HEK293 (cell line): ENCODE data around the gene DES.

Source experiments
- KLF16 ChIP-seq: fragments of 450-650 bp; formaldehyde crosslinking; IDR thresholded peaks from 2 replicates; pipeline ENCODE4 v1.5.1; 2017; ENCODE audit warnings: missing biosample characterization, missing genetic modification characterization
- MEIS1 ChIP-seq: sonication (generic); formaldehyde crosslinking; IDR thresholded peaks from 2 replicates; pipeline ENCODE4 v1.8.1; 2022; ENCODE audit warnings: missing genetic modification reagents, mild to moderate bottlenecking, borderline replicate concordance
- ZEB2 ChIP-seq: fragments of 450-650 bp; formaldehyde crosslinking; IDR thresholded peaks from 2 replicates; pipeline ENCODE4 v1.5.1; 2016; ENCODE audit warnings: missing biosample characterization, missing genetic modification characterization
- ZFP3 ChIP-seq: fragments of 450-650 bp; formaldehyde crosslinking; IDR thresholded peaks from 2 replicates; pipeline ENCODE4 v1.5.1; 2016; ENCODE audit warnings: low read depth, missing biosample characterization, missing genetic modification characterization
- ZNF138 ChIP-seq: fragments of 450-650 bp; formaldehyde crosslinking; IDR thresholded peaks from 2 replicates; pipeline ENCODE4 v1.5.1; 2016; ENCODE audit warnings: missing biosample characterization, missing genetic modification characterization, borderline replicate concordance
- ZNF501 ChIP-seq: fragments of 450-650 bp; formaldehyde crosslinking; IDR thresholded peaks from 2 replicates; pipeline ENCODE4 v1.5.1; 2016; ENCODE audit warnings: missing biosample characterization, missing genetic modification characterization
- ZNF776 ChIP-seq: fragments of 450-650 bp; formaldehyde crosslinking; IDR thresholded peaks from 2 replicates; pipeline ENCODE4 v1.5.0; 2017; ENCODE audit warnings: missing biosample characterization, missing genetic modification characterization, borderline replicate concordance
- ZNF777 ChIP-seq: fragments of 450-650 bp; formaldehyde crosslinking; IDR thresholded peaks from 2 replicates; pipeline ENCODE4 v1.5.1; 2017; ENCODE audit warnings: missing biosample characterization, missing genetic modification characterization, borderline replicate concordance
- ZNF830 ChIP-seq: fragments of 450-650 bp; IDR thresholded peaks from 2 replicates; pipeline ENCODE4 v1.5.0; 2018; ENCODE audit warnings: missing biosample characterization, missing genetic modification characterization, low read depth, mild to moderate bottlenecking, moderate library complexity
- ZSCAN23 ChIP-seq: fragments of 450-650 bp; formaldehyde crosslinking; IDR thresholded peaks from 2 replicates; pipeline ENCODE4 v1.5.1; 2016; ENCODE audit warnings: missing biosample characterization, missing genetic modification characterization
- TF ChIP-seq, protein P1 (sequence below): fragments of 450-650 bp; formaldehyde crosslinking; IDR thresholded peaks from 2 replicates; pipeline ENCODE4 v1.5.1; 2016; ENCODE audit warnings: missing biosample characterization, missing genetic modification characterization
- TF ChIP-seq, protein P2 (sequence below): fragments of 450-650 bp; formaldehyde crosslinking; IDR thresholded peaks from 2 replicates; pipeline ENCODE4 v1.5.1; 2016; ENCODE audit warnings: missing biosample characterization, missing genetic modification characterization
- TF ChIP-seq, protein P3 (sequence below): fragments of 450-650 bp; formaldehyde crosslinking; IDR thresholded peaks from 2 replicates; pipeline ENCODE4 v1.5.1; 2017; ENCODE audit warnings: missing biosample characterization, mild to moderate bottlenecking, missing genetic modification characterization, moderate library complexity
- TF ChIP-seq, protein P4 (sequence below): fragments of 450-650 bp; formaldehyde crosslinking; IDR thresholded peaks from 2 replicates; pipeline ENCODE4 v1.5.1; 2016; ENCODE audit warnings: missing biosample characterization, missing genetic modification characterization, low read depth

DNA sequence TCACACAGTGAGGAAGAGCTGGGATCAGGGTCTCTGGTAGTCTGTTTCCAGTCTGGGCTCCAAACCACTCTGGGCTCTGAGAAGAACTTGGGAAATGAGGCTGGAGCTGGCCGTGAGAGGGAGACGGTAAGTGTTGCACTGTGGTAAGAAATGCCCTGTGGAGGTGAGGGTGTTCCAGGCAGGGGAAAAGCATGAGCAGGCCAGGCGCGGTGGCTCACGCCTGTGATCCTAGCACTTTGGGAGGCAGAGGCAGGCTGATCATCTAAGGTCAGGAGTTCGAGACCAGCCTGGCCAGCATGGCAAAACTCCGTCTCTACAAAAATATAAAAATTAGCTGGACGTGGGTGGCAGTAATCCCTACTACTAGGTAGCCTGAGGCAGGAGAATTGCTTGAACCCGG, 14.3 kb upstream of the DES start:
- TF ChIP-seq, protein P1, sequence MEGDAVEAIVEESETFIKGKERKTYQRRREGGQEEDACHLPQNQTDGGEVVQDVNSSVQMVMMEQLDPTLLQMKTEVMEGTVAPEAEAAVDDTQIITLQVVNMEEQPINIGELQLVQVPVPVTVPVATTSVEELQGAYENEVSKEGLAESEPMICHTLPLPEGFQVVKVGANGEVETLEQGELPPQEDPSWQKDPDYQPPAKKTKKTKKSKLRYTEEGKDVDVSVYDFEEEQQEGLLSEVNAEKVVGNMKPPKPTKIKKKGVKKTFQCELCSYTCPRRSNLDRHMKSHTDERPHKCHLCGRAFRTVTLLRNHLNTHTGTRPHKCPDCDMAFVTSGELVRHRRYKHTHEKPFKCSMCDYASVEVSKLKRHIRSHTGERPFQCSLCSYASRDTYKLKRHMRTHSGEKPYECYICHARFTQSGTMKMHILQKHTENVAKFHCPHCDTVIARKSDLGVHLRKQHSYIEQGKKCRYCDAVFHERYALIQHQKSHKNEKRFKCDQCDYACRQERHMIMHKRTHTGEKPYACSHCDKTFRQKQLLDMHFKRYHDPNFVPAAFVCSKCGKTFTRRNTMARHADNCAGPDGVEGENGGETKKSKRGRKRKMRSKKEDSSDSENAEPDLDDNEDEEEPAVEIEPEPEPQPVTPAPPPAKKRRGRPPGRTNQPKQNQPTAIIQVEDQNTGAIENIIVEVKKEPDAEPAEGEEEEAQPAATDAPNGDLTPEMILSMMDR (tag by site-specific recombination) = no peak
- no peak for TF ChIP-seq KLF16 (tag by site-specific recombination)
- TF ChIP-seq, protein P2, sequence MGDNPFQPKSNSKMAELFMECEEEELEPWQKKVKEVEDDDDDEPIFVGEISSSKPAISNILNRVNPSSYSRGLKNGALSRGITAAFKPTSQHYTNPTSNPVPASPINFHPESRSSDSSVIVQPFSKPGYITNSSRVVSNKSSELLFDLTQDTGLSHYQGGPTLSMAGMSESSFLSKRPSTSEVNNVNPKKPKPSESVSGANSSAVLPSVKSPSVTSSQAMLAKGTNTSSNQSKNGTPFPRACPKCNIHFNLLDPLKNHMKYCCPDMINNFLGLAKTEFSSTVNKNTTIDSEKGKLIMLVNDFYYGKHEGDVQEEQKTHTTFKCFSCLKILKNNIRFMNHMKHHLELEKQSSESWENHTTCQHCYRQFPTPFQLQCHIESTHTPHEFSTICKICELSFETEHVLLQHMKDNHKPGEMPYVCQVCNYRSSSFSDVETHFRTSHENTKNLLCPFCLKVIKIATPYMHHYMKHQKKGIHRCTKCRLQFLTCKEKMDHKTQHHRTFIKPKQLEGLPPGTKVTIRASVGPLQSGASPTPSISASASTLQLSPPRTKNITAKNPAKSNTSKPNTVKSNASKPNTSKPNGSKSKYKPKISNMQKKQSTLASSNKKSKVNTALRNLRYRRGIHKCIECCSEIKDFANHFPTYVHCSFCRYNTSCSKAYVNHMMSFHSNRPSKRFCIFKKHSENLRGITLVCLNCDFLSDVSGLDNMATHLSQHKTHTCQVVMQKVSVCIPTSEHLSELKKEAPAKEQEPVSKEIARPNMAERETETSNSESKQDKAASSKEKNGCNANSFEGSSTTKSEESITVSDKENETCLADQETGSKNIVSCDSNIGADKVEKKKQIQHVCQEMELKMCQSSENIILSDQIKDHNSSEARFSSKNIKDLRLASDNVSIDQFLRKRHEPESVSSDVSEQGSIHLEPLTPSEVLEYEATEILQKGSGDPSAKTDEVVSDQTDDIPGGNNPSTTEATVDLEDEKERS (tag by site-specific recombination) = no peak
- TF ChIP-seq ZEB2 = no peak
- TF ChIP-seq ZNF830 = no peak
- no peak for TF ChIP-seq ZSCAN23 (tag by site-specific recombination)
- no peak for TF ChIP-seq ZNF777 (tag by site-specific recombination)
- no peak for TF ChIP-seq ZNF776 (tag by site-specific recombination)
- TF ChIP-seq MEIS1 (CRISPR knock-in tag) = no peak
- no peak for TF ChIP-seq ZFP3
- TF ChIP-seq, protein P3, sequence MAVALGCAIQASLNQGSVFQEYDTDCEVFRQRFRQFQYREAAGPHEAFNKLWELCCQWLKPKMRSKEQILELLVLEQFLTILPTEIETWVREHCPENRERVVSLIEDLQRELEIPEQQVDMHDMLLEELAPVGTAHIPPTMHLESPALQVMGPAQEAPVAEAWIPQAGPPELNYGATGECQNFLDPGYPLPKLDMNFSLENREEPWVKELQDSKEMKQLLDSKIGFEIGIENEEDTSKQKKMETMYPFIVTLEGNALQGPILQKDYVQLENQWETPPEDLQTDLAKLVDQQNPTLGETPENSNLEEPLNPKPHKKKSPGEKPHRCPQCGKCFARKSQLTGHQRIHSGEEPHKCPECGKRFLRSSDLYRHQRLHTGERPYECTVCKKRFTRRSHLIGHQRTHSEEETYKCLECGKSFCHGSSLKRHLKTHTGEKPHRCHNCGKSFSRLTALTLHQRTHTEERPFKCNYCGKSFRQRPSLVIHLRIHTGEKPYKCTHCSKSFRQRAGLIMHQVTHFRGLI (tag by site-specific recombination) = no peak
- TF ChIP-seq, protein P4, sequence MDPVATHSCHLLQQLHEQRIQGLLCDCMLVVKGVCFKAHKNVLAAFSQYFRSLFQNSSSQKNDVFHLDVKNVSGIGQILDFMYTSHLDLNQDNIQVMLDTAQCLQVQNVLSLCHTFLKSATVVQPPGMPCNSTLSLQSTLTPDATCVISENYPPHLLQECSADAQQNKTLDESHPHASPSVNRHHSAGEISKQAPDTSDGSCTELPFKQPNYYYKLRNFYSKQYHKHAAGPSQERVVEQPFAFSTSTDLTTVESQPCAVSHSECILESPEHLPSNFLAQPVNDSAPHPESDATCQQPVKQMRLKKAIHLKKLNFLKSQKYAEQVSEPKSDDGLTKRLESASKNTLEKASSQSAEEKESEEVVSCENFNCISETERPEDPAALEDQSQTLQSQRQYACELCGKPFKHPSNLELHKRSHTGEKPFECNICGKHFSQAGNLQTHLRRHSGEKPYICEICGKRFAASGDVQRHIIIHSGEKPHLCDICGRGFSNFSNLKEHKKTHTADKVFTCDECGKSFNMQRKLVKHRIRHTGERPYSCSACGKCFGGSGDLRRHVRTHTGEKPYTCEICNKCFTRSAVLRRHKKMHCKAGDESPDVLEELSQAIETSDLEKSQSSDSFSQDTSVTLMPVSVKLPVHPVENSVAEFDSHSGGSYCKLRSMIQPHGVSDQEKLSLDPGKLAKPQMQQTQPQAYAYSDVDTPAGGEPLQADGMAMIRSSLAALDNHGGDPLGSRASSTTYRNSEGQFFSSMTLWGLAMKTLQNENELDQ = no peak
- TF ChIP-seq ZNF501 (tag by site-specific recombination) = no peak
- TF ChIP-seq ZNF138 (tag by site-specific recombination) = no peak
